Transverse colon (tissue), 4 donors: ENCODE data around the gene PLSCR1. TPM values are rescaled to one million over a fixed set of nuclear protein-coding genes. Genes with fewer than 3 reads are reported as not detected.

Experiments used
- DNase-seq: peaks from one replicate; pipeline ENCODE4 v3.0.0-alpha.2; 2019
- H3K27ac ChIP-seq, 4 donors: fragments of 200-600 bp; sonication (generic); 2 replicates each; pipeline ENCODE4 v1.5.1; 2016 to 2018; ENCODE audit warnings: inconsistent platforms in 4 of 4
- H3K27me3 ChIP-seq: fragments of 200-600 bp; sonication (generic); 2 replicates; pipeline ENCODE4 v1.5.1; 2017; ENCODE audit warnings: inconsistent platforms
- H3K36me3 ChIP-seq, 4 donors: fragments of 200-600 bp; sonication (generic); 2 replicates each; pipeline ENCODE4 v1.5.1; 2017 to 2019; ENCODE audit warnings: inconsistent platforms in 4 of 4
- H3K4me1 ChIP-seq, 4 donors: fragments of 200-600 bp; sonication (generic); 2 replicates each; pipeline ENCODE4 v1.5.1; 2017 to 2020; ENCODE audit warnings: inconsistent platforms in 4 of 4
- H3K4me3 ChIP-seq, 4 donors: fragments of 200-600 bp; sonication (generic); 1 replicate in 1 of 4; 2 replicates in 3 of 4; pipeline versions ENCODE4 v1.5.1 to v1.6.1; 2017 to 2019; ENCODE audit warnings: inconsistent platforms in 4 of 4
- H3K9me3 ChIP-seq, 2 donors: fragments of 200-600 bp; sonication (generic); 2 replicates each; pipeline ENCODE4 v1.5.1; 2017 to 2019; ENCODE audit warnings: inconsistent platforms in 2 of 2
- CTCF ChIP-seq, 5 experiments: fragments of 200-600 bp in 3 of 5; fragments of 450-650 bp in 2 of 5; sonication (generic) in 3 of 5; IDR thresholded peaks; 1 replicate in 2 of 5; 2 replicates in 3 of 5; pipeline ENCODE4 v1.5.1; 2016 to 2017; ENCODE audit warnings: antibody characterized with exemption in 5 of 5, inconsistent platforms in 3 of 5, mild to moderate bottlenecking in 2 of 5, moderate library complexity in 1 of 5
- EP300 ChIP-seq: sonication (generic); formaldehyde crosslinking; IDR thresholded peaks from one replicate; pipeline ENCODE4 v1.6.1; 2017; ENCODE audit warnings: antibody characterized with exemption, low read depth
- POLR2A ChIP-seq: fragments of 450-650 bp; IDR thresholded peaks from one replicate; pipeline ENCODE4 v1.6.1; 2016; ENCODE audit warnings: antibody characterized with exemption, mild to moderate bottlenecking, moderate library complexity
- POLR2AphosphoS5 ChIP-seq, 3 donors: sonication (generic); formaldehyde crosslinking; IDR thresholded peaks; one replicate each; pipeline ENCODE4 v1.6.1; 2016; ENCODE audit warnings: antibody characterized with exemption in 3 of 3
- WGBS, 2 donors: methylation state at CpG; one replicate each; pipeline ENCODE4 v1.1.5; 2018; ENCODE audit warnings: low coverage in 1 of 2; 5-methylcytosine and 5-hydroxymethylcytosine counted together
- in situ Hi-C, 4 donors: fragments of 200-750 bp; cut with MboI; loops; one replicate each; pipeline versions ENCODE4 v1.15.0 to v1.15.1; 2017; ENCODE audit warnings: low sequenced_read_pairs in 3 of 4, low pct_ligation_motif_present in 1 of 4, low pct_unique_long_range_greater_than_20kb in 1 of 4
- intact Hi-C: fragments of 100-400 bp; cut with DNase I; formaldehyde crosslinking; loops from one replicate; pipeline ENCODE4 v1.15.1; 2023; ENCODE audit warnings: low total_unique reads
- total RNA-seq, 4 donors: library from RNA; depleted of rRNA; stranded (reverse); fragments of >200 nt; gene quantifications; one replicate each; pipeline ENCODE4 v1.1.0, GENCODE V29; 2016

The PLSCR1 gene
- total RNA-seq, 4 donors from 2014 or later = 101 to 333 (median 214) TPM

GRCh38 chr3:146540978-146541377 lies 3.4 kb downstream of the PLSCR1 start:
- Histone ChIP-seq H3K4me1 (peaks cover 6 to 79% (median 46%) of the 10 kb centered on the region in 4 donors), H3K27me3 (no peaks in the 10 kb centered on the region), H3K4me3 (peak overlapping the region in 1 of 4 donors; percentile 96), H3K36me3 (peaks cover 0 to 5% (median 0%) of the 10 kb centered on the region in 4 donors), H3K9me3 (no peaks in the 10 kb centered on the region), H3K27ac (peak overlapping the region; percentile 8 to 98 (median 96))
- in situ Hi-C loops = no loop called here
- intact Hi-C loops = no loop called here
- TF ChIP-seq EP300 (no peak), POLR2AphosphoS5 (IDR thresholded peaks at IDR 0.05) (no peak), POLR2A (no peak), CTCF (IDR thresholded peaks at IDR 0.05) (no peak)
- no peak for DNase-seq
- 32 to 57% methylated on average over 1 of the region's 1 CpG for WGBS, 2 donors

- in situ Hi-C loops (no loop called here), intact Hi-C loops (no loop called here)
- TF ChIP-seq POLR2A (no peak), CTCF (IDR thresholded peaks at IDR 0.05) (no peak), EP300 (no peak), POLR2AphosphoS5 (IDR thresholded peaks at IDR 0.05) (no peak)
- Histone ChIP-seq H3K36me3 (peaks cover 0 to 5% (median 0%) of the 10 kb centered on the region in 4 donors), H3K4me1 (peaks cover 6 to 78% (median 46%) of the 10 kb centered on the region in 4 donors), H3K9me3 (no peaks in the 10 kb centered on the region), H3K27ac (peak overlapping the region in 3 of 4 donors; percentile 95 to 98 (median 97)), H3K27me3 (no peaks in the 10 kb centered on the region), H3K4me3 (peak overlapping the region in 1 of 4 donors; percentile 96)
- no peak for DNase-seq
- WGBS, 2 donors = 18 to 20% methylated on average over 1 of the region's 1 CpG
Observed at GRCh38 chr3:146540236-146540635, 4.2 kb downstream of the PLSCR1 start.

GRCh38 chr3:146539315-146539714 lies 5.1 kb downstream of the PLSCR1 start:
- TF ChIP-seq POLR2A (no peak), POLR2AphosphoS5 (IDR thresholded peaks at IDR 0.05) (peak in 2 of 3 donors; percentile 9 to 10)
- peak; percentile 17 for DNase-seq
- peaks cover 6 to 74% (median 46%) of the 10 kb centered on the region in 4 donors for H3K4me1 ChIP-seq
- H3K27me3 ChIP-seq = no peaks in the 10 kb centered on the region
- no peaks in the 10 kb centered on the region for H3K9me3 ChIP-seq
- intact Hi-C loops = no loop called here
- in situ Hi-C loops = no loop called here
- H3K27ac ChIP-seq = peak overlapping the region in 3 of 4 donors; percentile 95 to 98 (median 97)
- peak overlapping the region in 1 of 4 donors; percentile 96 for H3K4me3 ChIP-seq
- H3K36me3 ChIP-seq = peaks cover 0 to 5% (median 0%) of the 10 kb centered on the region in 4 donors
- WGBS, 2 donors = 58 to 70% methylated on average over 3 of the region's 3 CpGs

- WGBS, 2 donors = 89% methylated on average over 3 of the region's 3 CpGs; no CpG with 5 or more reads in 1 of the 2 donors
- Histone ChIP-seq H3K27me3 (no peaks in the 10 kb centered on the region), H3K4me3 (no peak overlapping the region), H3K4me1 (peaks cover 6 to 65% (median 39%) of the 10 kb centered on the region in 4 donors), H3K27ac (peak overlapping the region in 1 of 4 donors; percentile 9), H3K36me3 (peaks cover 0 to 15% (median 0%) of the 10 kb centered on the region in 4 donors), H3K9me3 (no peaks in the 10 kb centered on the region)
- DNase-seq = no peak
- TF ChIP-seq EP300 = no peak
- TF ChIP-seq POLR2AphosphoS5 (IDR thresholded peaks at IDR 0.05) = no peak
- no peak for TF ChIP-seq CTCF (IDR thresholded peaks at IDR 0.05)
- TF ChIP-seq POLR2A = no peak
- intact Hi-C loops = no loop called here
- in situ Hi-C loops = no loop called here
Observed at GRCh38 chr3:146537603-146538002, 6.8 kb downstream of the PLSCR1 start.

- Histone ChIP-seq H3K4me3 (no peak overlapping the region), H3K4me1 (peaks cover 0 to 56% (median 34%) of the 10 kb centered on the region in 4 donors), H3K36me3 (peaks cover 0 to 19% (median 0%) of the 10 kb centered on the region in 4 donors), H3K27ac (peak overlapping the region in 3 of 4 donors; percentile 7 to 19 (median 9)), H3K9me3 (no peaks in the 10 kb centered on the region), H3K27me3 (no peaks in the 10 kb centered on the region)
- in situ Hi-C loops (no loop called here), intact Hi-C loops (no loop called here)
- DNase-seq = no peak
- TF ChIP-seq CTCF (IDR thresholded peaks at IDR 0.05) (no peak), EP300 (no peak), POLR2A (no peak), POLR2AphosphoS5 (IDR thresholded peaks at IDR 0.05) (no peak)
Observed at GRCh38 chr3:146536681-146537080, 7.7 kb downstream of the PLSCR1 start.
